Measurements from ENCODE around the gene GNAQ. TPM values are rescaled to one million over a fixed set of nuclear protein-coding genes. Genes with fewer than 3 reads are reported as not detected.
"Not testable (repeated sequence)": the region's sequence is repeated elsewhere in the genome, so short reads cannot be mapped to it uniquely, and the experiment has no call there.

GNAQ gene
- total and polyA plus RNA-seq, 2 experiments from 2014 or later = 21.1 to 43.1 TPM

DNA sequence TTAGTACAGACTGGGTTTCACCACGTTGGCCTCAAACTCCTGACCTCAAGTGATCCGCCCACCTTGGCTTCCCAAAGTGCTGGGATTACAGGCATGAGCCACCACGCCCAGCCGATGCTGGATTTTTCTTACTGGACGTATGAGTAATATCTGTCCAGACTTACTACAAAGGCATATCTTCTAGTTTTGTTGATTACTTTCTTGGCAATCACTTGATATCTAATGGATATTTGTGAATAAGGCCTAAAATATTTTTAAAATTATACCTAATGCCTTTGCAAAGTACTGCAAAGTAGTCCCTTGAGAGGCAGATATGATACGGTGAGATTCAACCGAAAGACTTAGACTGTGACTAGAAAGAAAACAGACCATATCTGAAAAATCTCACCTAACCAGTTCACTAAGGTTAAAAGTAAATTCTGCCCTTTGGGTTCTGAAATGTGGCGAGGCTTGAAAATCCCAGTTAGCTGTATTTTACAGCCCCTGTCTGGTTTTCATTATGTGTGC lies 152.1 kb downstream of the GNAQ start (continued):
- TF ChIP-seq, protein P1, sequence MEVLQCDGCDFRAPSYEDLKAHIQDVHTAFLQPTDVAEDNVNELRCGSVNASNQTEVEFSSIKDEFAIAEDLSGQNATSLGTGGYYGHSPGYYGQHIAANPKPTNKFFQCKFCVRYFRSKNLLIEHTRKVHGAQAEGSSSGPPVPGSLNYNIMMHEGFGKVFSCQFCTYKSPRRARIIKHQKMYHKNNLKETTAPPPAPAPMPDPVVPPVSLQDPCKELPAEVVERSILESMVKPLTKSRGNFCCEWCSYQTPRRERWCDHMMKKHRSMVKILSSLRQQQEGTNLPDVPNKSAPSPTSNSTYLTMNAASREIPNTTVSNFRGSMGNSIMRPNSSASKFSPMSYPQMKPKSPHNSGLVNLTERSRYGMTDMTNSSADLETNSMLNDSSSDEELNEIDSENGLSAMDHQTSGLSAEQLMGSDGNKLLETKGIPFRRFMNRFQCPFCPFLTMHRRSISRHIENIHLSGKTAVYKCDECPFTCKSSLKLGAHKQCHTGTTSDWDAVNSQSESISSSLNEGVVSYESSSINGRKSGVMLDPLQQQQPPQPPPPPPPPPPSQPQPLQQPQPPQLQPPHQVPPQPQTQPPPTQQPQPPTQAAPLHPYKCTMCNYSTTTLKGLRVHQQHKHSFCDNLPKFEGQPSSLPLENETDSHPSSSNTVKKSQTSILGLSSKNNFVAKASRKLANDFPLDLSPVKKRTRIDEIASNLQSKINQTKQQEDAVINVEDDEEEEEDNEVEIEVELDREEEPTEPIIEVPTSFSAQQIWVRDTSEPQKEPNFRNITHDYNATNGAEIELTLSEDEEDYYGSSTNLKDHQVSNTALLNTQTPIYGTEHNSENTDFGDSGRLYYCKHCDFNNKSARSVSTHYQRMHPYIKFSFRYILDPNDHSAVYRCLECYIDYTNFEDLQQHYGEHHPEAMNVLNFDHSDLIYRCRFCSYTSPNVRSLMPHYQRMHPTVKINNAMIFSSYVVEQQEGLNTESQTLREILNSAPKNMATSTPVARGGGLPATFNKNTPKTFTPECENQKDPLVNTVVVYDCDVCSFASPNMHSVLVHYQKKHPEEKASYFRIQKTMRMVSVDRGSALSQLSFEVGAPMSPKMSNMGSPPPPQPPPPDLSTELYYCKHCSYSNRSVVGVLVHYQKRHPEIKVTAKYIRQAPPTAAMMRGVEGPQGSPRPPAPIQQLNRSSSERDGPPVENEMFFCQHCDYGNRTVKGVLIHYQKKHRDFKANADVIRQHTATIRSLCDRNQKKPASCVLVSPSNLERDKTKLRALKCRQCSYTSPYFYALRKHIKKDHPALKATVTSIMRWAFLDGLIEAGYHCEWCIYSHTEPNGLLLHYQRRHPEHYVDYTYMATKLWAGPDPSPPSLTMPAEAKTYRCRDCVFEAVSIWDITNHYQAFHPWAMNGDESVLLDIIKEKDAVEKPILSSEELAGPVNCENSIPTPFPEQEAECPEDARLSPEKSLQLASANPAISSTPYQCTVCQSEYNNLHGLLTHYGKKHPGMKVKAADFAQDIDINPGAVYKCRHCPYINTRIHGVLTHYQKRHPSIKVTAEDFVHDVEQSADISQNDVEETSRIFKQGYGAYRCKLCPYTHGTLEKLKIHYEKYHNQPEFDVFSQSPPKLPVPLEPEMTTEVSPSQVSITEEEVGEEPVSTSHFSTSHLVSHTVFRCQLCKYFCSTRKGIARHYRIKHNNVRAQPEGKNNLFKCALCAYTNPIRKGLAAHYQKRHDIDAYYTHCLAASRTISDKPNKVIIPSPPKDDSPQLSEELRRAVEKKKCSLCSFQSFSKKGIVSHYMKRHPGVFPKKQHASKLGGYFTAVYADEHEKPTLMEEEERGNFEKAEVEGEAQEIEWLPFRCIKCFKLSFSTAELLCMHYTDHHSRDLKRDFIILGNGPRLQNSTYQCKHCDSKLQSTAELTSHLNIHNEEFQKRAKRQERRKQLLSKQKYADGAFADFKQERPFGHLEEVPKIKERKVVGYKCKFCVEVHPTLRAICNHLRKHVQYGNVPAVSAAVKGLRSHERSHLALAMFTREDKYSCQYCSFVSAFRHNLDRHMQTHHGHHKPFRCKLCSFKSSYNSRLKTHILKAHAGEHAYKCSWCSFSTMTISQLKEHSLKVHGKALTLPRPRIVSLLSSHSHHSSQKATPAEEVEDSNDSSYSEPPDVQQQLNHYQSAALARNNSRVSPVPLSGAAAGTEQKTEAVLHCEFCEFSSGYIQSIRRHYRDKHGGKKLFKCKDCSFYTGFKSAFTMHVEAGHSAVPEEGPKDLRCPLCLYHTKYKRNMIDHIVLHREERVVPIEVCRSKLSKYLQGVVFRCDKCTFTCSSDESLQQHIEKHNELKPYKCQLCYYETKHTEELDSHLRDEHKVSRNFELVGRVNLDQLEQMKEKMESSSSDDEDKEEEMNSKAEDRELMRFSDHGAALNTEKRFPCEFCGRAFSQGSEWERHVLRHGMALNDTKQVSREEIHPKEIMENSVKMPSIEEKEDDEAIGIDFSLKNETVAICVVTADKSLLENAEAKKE (CRISPR knock-in tag; IDR thresholded peaks at IDR 0.05) = no peak
- TF ChIP-seq ZNF114 (CRISPR knock-in tag; IDR thresholded peaks at IDR 0.05) = no peak
- no peak for TF ChIP-seq CREB1 (CRISPR knock-in tag; IDR thresholded peaks at IDR 0.05; ENCODE audit: low read depth)
- TF ChIP-seq JUNB (IDR thresholded peaks at IDR 0.05; ENCODE audit: unreplicated experiment) = no peak
- TF ChIP-seq, protein P2, sequence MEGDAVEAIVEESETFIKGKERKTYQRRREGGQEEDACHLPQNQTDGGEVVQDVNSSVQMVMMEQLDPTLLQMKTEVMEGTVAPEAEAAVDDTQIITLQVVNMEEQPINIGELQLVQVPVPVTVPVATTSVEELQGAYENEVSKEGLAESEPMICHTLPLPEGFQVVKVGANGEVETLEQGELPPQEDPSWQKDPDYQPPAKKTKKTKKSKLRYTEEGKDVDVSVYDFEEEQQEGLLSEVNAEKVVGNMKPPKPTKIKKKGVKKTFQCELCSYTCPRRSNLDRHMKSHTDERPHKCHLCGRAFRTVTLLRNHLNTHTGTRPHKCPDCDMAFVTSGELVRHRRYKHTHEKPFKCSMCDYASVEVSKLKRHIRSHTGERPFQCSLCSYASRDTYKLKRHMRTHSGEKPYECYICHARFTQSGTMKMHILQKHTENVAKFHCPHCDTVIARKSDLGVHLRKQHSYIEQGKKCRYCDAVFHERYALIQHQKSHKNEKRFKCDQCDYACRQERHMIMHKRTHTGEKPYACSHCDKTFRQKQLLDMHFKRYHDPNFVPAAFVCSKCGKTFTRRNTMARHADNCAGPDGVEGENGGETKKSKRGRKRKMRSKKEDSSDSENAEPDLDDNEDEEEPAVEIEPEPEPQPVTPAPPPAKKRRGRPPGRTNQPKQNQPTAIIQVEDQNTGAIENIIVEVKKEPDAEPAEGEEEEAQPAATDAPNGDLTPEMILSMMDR (conservative IDR thresholded peaks at IDR 0.05; ENCODE audit: low read depth in 2 of 2) = no peak

DNA sequence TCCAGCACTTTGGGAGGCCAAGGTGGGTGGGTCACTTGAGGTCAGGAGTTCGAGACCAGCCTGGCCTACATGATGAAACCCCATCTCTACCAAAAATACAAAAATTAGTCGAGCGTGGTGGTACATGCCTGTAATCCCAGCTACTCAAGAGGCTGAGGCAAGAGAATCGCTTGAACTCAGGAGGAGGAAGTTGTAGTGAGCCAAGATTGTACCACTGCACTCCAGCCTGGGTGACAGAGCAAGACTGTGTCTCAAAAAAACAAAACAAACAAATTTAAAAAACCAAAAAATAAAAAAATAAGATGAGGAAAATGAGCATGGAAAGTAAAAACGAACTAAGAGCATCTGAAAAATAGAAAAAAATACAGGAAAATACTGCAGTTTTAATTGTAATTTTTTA lies 152.8 kb downstream of the GNAQ start:
- H3K79me2 ChIP-seq (replicated peaks; ENCODE audit: insufficient read depth) = peaks cover 19% of the 10 kb centered on the region
- H3K4me2 ChIP-seq; H3K27me3 Mint-ChIP-seq (ENCODE audit: insufficient read depth, low read depth, poor library complexity): not testable (repeated sequence)

More for the DNA sequence above, 152.8 kb downstream of the GNAQ start:
- not testable (repeated sequence) for H4K20me1 ChIP-seq (replicated peaks; ENCODE audit: insufficient read depth); ATAC-seq; H3K4me3 Mint-ChIP-seq; H3K36me3 Mint-ChIP-seq (ENCODE audit: low read depth); H3F3A ChIP-seq (replicated peaks; ENCODE audit: low read depth); H3K9me3 Mint-ChIP-seq; H2AFZ ChIP-seq; H3K27ac ChIP-seq (ENCODE audit: low read depth); H3K27me3 ChIP-seq (ENCODE audit: insufficient read depth); H3K36me3 ChIP-seq (ENCODE audit: insufficient read depth); DNase-seq (ENCODE audit: low spot score); H3K9me2 ChIP-seq (ENCODE audit: insufficient read depth); H3K27ac Mint-ChIP-seq; H3K4me3 ChIP-seq
- H3K4me1 ChIP-seq (ENCODE audit: insufficient read depth) = peaks cover 10% of the 10 kb centered on the region
- peaks cover 20% of the 10 kb centered on the region for H3K4me1 Mint-ChIP-seq
